Smooth muscle cell (in vitro differentiated cells): ENCODE measurements around the gene AFF1. TPM values are rescaled to one million over a fixed set of nuclear protein-coding genes. Genes with fewer than 3 reads are reported as not detected.
"Not testable (repeated sequence)": the region's sequence is repeated elsewhere in the genome, so short reads cannot be mapped to it uniquely, and the experiment has no call there.

ENCODE experiments used
- DNase-seq: peaks from one replicate; lab custom pipeline; 2025; ENCODE audit not compliant: unreplicated experiment; lab: John Stamatoyannopoulos, UW
- H2AFZ ChIP-seq: fragments of 200-600 bp; sonication (generic); 2 replicates; pipeline ENCODE4 v1.6.0; 2016; ENCODE audit warnings: antibody characterized with exemption, low read depth, mild to moderate bottlenecking
- H3F3A ChIP-seq: fragments of 200-600 bp; sonication (generic); 2 replicates; pipeline ENCODE4 v1.6.0; 2017; ENCODE audit warnings: antibody characterized with exemption, low read depth
- H3K27ac ChIP-seq: fragments of 200-600 bp; sonication (generic); 2 replicates; pipeline ENCODE4 v1.5.1; 2016; ENCODE audit warnings: low read depth, mild to moderate bottlenecking
- H3K27me3 ChIP-seq: fragments of 200-600 bp; sonication (generic); 2 replicates; pipeline ENCODE4 v1.6.1; 2016; ENCODE audit warnings: low read depth, mild to moderate bottlenecking
- H3K36me3 ChIP-seq: fragments of 200-600 bp; sonication (generic); 2 replicates; pipeline ENCODE4 v1.5.1; 2016; ENCODE audit warnings: low read depth
- H3K4me1 ChIP-seq: fragments of 200-600 bp; sonication (generic); 2 replicates; pipeline ENCODE4 v1.5.1; 2016; ENCODE audit warnings: low read depth
- H3K4me2 ChIP-seq: fragments of 200-600 bp; sonication (generic); 2 replicates; pipeline ENCODE4 v1.6.0; 2016; ENCODE audit warnings: mild to moderate bottlenecking
- H3K4me3 ChIP-seq: fragments of 200-600 bp; sonication (generic); 2 replicates; pipeline ENCODE4 v1.5.1; 2016; ENCODE audit warnings: mild to moderate bottlenecking
- H3K79me2 ChIP-seq: fragments of 200-600 bp; sonication (generic); 2 replicates; pipeline ENCODE4 v1.6.0; 2016; ENCODE audit warnings: low read depth, mild to moderate bottlenecking
- H3K9ac ChIP-seq: fragments of 200-600 bp; sonication (generic); 2 replicates; pipeline ENCODE4 v1.6.0; 2016; ENCODE audit warnings: low read depth
- H3K9me3 ChIP-seq: fragments of 200-600 bp; sonication (generic); replicated peaks from 2 replicates; pipeline ENCODE4 v1.5.1; 2016; ENCODE audit warnings: low read depth
- H4K20me1 ChIP-seq: fragments of 200-600 bp; sonication (generic); 2 replicates; pipeline ENCODE4 v1.6.0; 2016; ENCODE audit warnings: low read depth
- WGBS: methylation state at CpG from one replicate; pipeline ENCODE4 v1.1.7; 2016; ENCODE audit warnings: low lambda C conversion rate; 5-methylcytosine and 5-hydroxymethylcytosine counted together
- polyA plus RNA-seq: library from polyadenylated mRNA; unstranded; fragments of >200 nt; fragmentation: Nextera tagmentation; extraction: Ambion mirVana; gene quantifications from 2 replicates; pipeline ENCODE4 v1.2.1, GENCODE V29; 2016
- total RNA-seq: library from RNA; depleted of rRNA; stranded (reverse); fragments of >200 nt; gene quantifications from 2 replicates; pipeline ENCODE4 v1.2.3, GENCODE V29; 2014
- TF ChIP-seq, protein P1 (sequence below): fragments of 200-600 bp; sonication (generic); IDR thresholded peaks from 2 replicates; pipeline ENCODE4 v1.5.1; 2017; ENCODE audit warnings: borderline replicate concordance, mild to moderate bottlenecking, antibody characterized with exemption; ENCODE audit not compliant: insufficient read depth, poor library complexity, severe bottlenecking

Gene AFF1
- total and polyA plus RNA-seq, 2 experiments from 2014 or later: 6.6 to 17.7 TPM

DNA sequence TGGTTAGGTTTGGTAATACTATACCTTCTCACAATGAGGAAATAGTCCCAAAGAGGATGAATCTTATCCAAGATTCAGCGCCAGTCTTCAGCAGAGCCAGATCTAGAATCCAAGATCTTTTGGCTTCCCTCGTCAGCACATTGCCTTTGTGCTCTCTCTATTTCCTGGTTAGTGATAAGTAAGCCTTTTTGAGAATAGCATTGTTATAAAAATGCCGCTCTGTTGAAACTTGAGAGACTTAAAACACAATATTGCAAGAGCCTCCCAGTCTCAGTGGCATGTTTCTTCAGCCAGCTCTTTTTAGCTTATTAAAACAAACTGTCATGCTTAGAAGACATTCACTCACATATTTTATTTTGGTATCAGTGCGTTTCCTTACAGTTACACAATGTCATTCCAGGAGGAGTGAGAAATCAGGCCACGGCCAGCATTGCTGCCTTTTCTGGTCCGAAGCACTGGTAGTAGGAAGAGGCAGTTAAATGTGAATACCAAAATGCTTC lies 144.2 kb downstream of the AFF1 start:
- no peaks in the 10 kb centered on the region for H3F3A ChIP-seq
- TF ChIP-seq, protein P1, sequence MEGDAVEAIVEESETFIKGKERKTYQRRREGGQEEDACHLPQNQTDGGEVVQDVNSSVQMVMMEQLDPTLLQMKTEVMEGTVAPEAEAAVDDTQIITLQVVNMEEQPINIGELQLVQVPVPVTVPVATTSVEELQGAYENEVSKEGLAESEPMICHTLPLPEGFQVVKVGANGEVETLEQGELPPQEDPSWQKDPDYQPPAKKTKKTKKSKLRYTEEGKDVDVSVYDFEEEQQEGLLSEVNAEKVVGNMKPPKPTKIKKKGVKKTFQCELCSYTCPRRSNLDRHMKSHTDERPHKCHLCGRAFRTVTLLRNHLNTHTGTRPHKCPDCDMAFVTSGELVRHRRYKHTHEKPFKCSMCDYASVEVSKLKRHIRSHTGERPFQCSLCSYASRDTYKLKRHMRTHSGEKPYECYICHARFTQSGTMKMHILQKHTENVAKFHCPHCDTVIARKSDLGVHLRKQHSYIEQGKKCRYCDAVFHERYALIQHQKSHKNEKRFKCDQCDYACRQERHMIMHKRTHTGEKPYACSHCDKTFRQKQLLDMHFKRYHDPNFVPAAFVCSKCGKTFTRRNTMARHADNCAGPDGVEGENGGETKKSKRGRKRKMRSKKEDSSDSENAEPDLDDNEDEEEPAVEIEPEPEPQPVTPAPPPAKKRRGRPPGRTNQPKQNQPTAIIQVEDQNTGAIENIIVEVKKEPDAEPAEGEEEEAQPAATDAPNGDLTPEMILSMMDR: no peak
- no peak overlapping the region for H3K4me3 ChIP-seq
- peak overlapping the region; percentile 15 for H2AFZ ChIP-seq
- WGBS: 39% methylated on average over 6 of the region's 6 CpGs
- H3K27ac ChIP-seq: peak overlapping the region; percentile 78
- H3K4me2 ChIP-seq: peak overlapping the region; percentile 79
- peak overlapping the region; percentile 34 for H3K9ac ChIP-seq
- DNase-seq: no peak
- no peaks in the 10 kb centered on the region for H3K36me3 ChIP-seq
- H3K9me3 ChIP-seq: no peaks in the 10 kb centered on the region
- H3K27me3 ChIP-seq: no peaks in the 10 kb centered on the region
- peaks cover 13% of the 10 kb centered on the region for H4K20me1 ChIP-seq
- H3K4me1 ChIP-seq: peaks cover 30% of the 10 kb centered on the region
- H3K79me2 ChIP-seq: peaks cover 52% of the 10 kb centered on the region

DNA sequence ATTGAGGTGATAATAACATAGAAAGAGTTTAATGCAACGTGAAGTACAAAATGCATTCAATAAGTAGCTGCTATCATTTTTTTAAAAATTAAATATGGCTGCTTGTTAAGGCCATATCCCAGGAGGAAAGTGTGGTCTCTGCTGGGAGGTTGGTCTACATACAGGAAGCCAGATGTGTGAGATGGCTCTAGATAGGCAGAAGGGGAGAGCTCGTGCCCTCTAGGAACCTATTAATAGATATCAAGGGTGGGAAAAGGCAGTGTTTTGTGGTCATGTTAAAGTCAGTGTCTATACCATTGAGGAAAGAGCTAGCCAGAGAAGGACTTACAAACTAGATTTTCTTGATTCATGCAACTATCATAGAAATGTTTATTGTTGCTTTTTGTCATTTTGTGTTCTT lies 145.2 kb downstream of the AFF1 start:
- Histone ChIP-seq H3K79me2 (peaks cover 52% of the 10 kb centered on the region), H2AFZ (no peak overlapping the region), H3K4me2 (peak overlapping the region; percentile 79), H3K27ac (peak overlapping the region; percentile 78), H3K27me3 (no peaks in the 10 kb centered on the region), H4K20me1 (peaks cover 13% of the 10 kb centered on the region), H3F3A (no peaks in the 10 kb centered on the region), H3K9ac (no peak overlapping the region), H3K4me1 (peaks cover 22% of the 10 kb centered on the region), H3K4me3 (no peak overlapping the region), H3K36me3 (no peaks in the 10 kb centered on the region), H3K9me3 (no peaks in the 10 kb centered on the region)
- TF ChIP-seq, protein P1: no peak
- 73% methylated on average over 2 of the region's 2 CpGs for WGBS
- DNase-seq: no peak

DNA sequence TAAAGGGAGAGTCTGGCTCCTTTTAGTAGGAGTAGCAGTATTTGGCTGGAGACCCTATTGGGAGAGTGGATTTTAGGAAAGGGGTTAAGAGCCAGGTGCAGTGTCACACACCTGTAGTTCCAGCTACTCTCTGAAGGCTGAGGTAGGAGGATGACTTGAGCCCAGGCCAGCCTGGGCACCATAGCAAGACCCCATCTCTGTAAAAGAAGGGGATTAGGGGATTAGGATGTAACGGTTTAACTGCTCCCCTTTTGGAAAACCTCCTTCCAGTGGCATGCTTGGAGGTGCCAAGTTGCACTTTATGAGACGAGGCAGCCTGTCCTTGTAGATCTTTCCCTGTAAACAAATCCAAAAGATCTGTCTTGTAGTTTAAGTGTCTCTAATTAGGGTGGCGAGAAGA lies 145.7 kb downstream of the AFF1 start:
- H3K27me3 ChIP-seq: no peaks in the 10 kb centered on the region
- peaks cover 13% of the 10 kb centered on the region for H4K20me1 ChIP-seq
- H3K4me1 ChIP-seq: peaks cover 17% of the 10 kb centered on the region
- no peak for DNase-seq
- no peaks in the 10 kb centered on the region for H3K9me3 ChIP-seq
- no peak overlapping the region for H3K4me3 ChIP-seq
- 75% methylated on average over 3 of the region's 3 CpGs for WGBS
- peak overlapping the region; percentile 79 for H3K4me2 ChIP-seq
- no peak overlapping the region for H2AFZ ChIP-seq
- H3F3A ChIP-seq: no peaks in the 10 kb centered on the region
- H3K36me3 ChIP-seq: no peaks in the 10 kb centered on the region
- peaks cover 51% of the 10 kb centered on the region for H3K79me2 ChIP-seq
- H3K27ac ChIP-seq: no peak overlapping the region
- TF ChIP-seq, protein P1: no peak
- no peak overlapping the region for H3K9ac ChIP-seq

DNA sequence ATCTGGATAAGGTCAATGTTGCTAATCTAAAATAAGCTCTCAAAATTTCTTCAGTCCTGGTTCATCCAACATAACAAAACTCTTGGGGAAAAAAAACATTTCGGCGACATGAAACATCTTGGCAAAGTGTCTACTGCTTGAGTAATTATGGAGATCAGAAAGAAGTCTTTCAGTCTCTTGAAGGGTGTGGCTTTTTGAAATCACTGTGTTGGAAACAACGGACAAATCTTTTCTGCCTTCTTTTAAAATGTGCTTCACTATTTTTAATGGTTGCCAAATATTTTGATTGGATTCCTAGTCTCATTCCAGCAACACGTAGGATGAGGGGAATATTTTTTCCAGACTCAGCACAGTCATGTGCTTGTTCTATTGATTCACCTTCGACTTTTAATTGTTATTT lies 147.0 kb downstream of the AFF1 start:
- Histone ChIP-seq H3K27ac (no peak overlapping the region), H3K4me2 (no peak overlapping the region)
- no peak for DNase-seq

DNA sequence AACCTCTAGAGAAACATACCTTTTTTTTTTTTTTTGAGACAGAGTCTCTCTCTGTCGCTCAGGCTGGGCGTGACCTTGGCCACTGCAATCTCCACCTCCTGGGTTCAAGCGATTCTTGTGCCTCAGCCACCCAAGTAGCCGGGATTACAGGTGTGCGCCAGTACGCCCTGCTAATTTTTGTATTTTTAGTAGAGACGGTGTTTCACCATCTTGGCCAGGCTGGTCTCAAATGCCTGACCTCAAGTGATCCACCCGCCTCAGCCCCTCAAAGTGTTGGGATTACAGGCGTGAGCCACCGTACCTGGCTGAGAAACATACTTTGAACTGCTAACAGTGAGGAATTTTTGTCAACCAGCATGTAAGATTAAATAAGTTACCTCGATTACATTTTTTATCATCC lies 150.9 kb downstream of the AFF1 start:
- H4K20me1 ChIP-seq, H3K4me2 ChIP-seq, H3F3A ChIP-seq, H3K27me3 ChIP-seq, H3K36me3 ChIP-seq, H2AFZ ChIP-seq, H3K4me3 ChIP-seq, H3K27ac ChIP-seq, H3K9me3 ChIP-seq, H3K9ac ChIP-seq, DNase-seq: not testable (repeated sequence)
- WGBS: 96% methylated on average over 11 of the region's 11 CpGs
- peaks cover 11% of the 10 kb centered on the region for H3K4me1 ChIP-seq
- H3K79me2 ChIP-seq: peaks cover 23% of the 10 kb centered on the region

More for the DNA sequence above, 147.0 kb downstream of the AFF1 start:
- H3F3A ChIP-seq: no peaks in the 10 kb centered on the region
- peaks cover 10% of the 10 kb centered on the region for H4K20me1 ChIP-seq
- H3K9me3 ChIP-seq: no peaks in the 10 kb centered on the region
- H3K36me3 ChIP-seq: no peaks in the 10 kb centered on the region
- H3K4me1 ChIP-seq: peaks cover 10% of the 10 kb centered on the region
- H2AFZ ChIP-seq: no peak overlapping the region
- H3K9ac ChIP-seq: no peak overlapping the region
- 88% methylated on average over 5 of the region's 5 CpGs for WGBS
- no peak overlapping the region for H3K4me3 ChIP-seq
- TF ChIP-seq, protein P1: no peak
- peaks cover 43% of the 10 kb centered on the region for H3K79me2 ChIP-seq
- no peaks in the 10 kb centered on the region for H3K27me3 ChIP-seq
